GM18858 (cell line): ENCODE data around the gene ERC2.

Experiments used
- ATAC-seq: cut with Tn5 transposase; IDR thresholded peaks from one replicate; pipeline ENCODE4 v1.9.1; 2021; ENCODE audit not compliant: unreplicated experiment

Gene ERC2

DNA sequence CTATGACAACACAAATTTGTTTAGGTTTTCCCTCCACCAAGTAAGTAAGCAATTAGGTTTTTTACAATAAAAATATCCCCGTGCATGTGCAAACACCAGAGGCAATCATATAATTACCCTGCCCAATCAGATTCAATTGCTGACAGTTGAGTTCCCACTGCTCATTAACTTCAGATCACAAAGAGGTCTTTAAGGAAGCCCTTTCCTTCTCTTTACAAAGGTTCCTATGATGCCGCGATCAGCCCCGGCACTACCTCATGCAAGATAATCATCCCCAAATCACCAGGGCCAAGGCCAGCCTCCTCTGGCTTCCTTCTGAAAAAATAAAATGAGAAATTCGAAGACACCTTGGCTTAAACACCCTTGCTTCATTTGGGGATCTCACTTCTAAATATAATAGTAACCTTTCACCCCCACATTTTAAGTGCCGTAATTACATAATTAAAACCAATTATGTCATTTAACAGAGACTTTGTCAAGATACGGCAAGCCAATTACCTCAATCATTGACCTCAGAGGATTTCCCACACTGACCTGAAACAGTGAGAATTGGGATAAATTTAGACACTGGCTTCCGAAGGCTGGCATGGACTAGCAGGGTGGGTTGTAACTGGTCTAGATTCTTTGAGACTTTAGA is 859.8 kb downstream of the ERC2 start:
- ATAC-seq: no peak

DNA sequence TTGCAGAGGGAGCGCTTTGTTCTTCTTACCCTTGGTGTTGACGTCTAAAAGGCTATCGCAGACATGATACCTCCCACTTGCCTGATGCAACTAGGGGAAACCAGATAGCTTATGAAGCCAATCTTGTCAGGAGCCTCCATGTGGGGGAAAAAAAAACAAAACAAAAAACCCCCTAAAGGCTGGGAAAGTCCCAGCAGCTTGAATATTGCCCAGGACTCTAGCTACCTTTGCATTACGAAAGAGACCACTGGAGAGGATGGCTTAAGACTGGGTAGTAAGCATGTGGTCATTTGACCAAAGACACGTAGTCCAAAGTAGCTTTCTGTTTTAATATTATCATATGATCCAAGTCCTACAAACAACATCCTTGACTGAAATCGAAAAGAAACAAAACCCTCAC is 860.4 kb downstream of the ERC2 start:
- peak; percentile 87 for ATAC-seq

DNA sequence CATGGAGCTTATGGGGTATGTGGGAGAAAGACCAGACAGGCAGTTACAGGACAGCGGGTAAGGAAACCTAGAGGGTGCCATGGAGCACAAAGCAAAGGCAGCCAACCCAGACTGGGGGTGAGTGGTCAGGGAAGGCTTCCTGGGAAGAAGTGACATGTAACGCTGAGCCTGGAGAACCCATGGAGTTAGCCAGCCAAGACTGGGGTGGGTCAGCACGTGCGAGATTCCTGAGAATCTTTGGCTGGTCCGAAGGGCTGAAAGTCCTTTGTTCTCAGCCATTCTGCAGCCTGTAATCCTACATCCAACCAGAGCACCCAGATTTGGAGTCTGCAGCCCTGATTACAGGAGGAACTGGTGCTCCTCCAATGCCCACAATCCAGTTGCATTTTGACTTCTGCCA is 861.1 kb downstream of the ERC2 start:
- ATAC-seq: no peak

DNA sequence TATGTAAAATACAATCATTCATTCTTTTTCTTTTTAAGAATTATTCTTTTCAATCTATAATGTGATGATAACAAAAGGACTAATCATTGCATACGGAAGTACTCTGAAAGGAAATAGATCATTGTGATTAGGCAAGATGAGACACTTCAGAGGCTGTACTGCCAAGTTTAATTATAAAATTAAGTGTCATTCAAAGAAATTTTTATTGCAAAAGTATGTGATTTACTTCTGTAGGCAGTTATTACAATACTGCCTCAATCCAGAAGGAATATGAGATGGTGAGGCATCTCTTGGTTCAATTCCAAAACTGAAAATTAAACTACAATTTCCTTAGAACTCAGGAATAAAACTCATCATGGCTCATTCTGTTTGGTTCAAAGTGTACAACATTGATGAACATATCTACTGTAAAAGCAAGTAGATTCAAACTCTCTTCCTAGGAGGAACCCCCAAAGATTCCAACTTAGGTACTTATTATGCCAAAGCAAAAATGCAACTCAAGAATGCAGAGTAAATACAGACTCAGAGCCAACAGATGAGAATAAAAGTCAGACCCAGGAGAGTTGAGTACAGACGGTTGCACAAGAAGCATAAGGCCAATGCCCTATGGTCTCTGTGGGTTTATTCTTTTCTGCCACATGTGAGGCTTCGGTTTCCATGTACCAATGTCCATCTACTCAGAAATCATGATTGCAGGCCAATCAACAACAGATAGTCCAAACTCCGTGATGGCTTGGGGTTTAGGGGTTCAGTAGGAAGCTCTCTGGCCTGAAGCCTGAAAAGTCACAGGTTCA is 862.6 kb downstream of the ERC2 start:
- ATAC-seq: no peak

DNA sequence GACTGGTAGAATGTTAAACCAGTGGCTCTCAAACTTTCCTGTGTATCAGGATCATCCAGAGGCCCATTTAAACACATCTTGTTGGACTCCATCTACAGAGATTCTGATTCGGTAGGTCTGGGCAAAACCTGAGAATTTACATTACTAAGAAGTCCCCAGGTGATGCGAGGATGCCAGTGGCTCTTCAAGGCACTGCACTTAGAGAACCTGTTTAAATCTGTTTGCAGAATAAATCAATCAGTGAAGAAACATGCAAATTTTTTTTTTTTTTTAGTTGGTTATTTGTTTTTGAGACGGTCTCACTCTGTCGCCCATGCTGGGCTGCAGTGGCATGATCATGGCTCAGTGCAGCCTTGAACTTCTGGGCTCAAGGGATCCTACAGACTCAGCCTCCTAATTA is 863.4 kb downstream of the ERC2 start:
- ATAC-seq: no peak

DNA sequence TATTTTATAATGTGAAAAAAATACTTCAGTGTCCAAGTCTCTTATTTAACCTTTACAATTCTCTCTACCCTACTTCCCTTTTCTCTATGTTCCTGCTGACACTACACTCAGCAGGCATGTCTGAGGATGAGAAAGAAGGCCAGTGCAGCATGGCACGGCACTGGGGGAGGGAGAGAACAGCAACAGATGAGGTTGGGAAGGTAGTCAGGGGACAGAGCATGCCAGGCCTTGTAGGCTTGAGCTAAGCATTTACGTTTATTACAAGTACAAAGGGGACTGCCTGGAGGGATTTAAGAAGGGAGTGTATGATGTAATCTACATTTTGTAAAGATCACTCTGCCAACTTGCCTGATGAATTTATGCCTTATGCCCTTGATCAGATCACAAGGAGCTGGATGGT is 863.9 kb downstream of the ERC2 start:
- ATAC-seq: no peak

DNA sequence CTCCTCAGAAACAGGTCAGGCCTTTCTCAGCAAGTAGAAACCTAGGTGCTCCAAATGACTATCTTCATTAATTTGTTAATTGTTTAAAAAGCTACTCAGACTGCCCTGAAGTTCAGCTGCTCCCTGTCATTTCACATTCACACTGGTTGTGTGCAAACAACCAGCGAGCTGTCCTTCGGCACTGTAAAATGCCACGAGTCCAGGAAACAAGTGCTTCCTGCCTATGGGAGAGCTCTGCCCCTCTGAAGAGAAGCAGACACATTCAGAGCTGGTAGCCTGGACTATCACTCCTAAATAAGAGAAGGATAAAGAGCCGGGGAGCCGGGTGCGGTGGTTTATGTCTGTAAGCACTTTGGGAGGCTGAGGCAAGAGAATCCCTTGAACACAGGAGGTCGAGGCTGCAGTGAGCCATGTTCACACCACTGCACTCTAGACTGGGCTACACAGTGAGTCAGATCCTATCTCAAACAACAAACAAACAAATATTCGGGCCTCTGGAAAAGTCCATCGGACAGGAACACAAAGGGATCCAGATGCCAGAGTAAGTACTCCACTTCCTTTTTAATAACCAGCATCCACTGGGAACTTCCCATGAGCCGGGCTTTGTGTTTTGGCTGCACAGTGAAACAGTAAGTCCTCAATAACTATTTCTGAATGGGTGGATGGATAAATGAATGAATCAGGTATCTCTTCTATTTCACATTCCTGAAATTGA is 866.7 kb downstream of the ERC2 start:
- ATAC-seq: no peak

DNA sequence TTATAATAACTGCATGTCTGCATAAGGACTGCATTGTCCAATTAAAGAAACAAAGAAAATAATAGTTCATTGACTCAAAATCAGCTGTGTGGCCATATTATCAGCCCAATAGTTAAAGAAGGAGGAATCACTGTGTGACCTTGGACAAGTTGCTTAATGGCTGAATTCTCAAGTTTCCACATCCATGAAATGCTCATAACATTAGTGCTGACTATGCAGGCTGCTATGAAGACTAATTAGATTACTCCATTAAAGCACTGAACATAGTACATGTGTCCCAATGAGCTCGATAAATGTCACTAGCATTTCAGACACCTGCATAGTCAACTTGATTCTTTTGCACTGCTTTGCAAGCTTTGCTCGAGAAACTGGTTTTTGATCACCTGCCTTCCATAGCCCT is 870.0 kb downstream of the ERC2 start:
- no peak for ATAC-seq

DNA sequence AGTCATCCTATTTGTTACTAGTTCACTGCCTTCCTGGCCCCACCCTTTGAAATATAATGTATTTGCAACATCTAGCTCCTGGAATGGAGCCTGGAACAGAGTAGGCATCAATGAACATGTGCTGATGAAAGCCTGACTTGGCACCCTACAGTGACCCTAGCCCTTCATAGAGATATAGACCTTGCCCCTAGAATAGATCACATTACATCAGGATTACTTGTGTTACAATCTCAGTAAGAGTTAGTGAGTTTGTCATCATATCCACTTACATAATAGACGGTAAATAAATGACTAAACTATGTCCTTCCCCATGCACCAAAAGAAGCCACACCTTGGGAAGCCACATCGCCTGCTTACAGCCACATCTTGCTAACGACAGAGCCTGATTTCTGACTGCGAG is 870.6 kb downstream of the ERC2 start:
- no peak for ATAC-seq

DNA sequence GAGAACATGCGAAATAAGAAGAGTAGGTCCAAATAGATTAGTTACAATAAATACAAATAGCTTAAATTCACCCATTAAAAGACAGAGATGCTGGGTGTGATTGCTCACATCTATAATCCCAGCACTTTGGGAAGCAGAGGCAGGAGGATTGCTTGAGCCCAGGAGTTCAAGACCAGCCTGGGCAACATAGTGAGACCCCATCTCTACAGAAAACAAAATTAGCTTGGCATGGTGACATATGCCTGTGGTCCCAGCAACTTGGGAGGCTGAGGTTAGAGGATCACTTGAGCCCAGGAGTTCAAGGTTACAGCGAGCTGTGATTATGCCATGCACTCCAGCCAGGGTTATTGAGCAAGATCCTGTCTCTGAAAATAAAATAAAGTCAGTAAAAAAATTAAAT is 872.1 kb downstream of the ERC2 start:
- ATAC-seq: no peak

DNA sequence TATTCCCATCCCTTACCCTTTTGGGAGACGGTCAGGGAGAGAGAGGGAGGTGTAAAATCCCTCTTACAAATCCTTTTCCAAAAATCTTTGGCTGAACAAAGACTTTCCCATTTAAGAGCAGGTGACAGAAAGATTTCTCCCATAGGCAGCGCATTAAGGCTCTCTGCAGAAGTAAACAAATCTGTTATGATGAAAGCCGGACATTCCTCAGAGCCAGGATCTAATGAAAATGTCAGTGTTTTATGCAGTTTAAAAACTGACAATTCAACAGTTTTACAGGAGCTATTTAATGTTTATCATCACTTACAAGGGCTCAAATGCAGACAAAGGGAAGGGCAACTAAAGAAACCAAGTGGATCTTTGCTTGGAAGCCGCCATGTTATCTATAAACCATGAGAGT is 872.8 kb downstream of the ERC2 start:
- no peak for ATAC-seq

DNA sequence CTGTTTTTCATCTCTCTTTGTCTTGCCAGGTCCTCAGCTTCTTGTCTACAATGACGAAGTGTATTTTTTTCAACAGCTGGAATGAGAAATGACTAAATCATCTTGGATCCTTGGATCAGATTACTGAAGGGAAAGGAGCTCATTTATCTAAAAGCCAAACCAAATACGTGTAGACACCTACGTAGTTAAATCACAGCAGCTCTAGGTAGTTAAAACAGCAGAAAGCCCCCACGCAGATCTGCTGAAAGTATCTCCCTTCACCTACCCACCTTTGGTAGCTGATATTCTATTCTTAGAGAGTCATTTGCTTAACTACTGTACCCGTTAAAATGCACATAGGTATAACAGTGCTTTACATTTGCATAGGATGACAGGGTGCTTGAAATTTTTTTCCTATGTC is 875.7 kb downstream of the ERC2 start:
- ATAC-seq: no peak

DNA sequence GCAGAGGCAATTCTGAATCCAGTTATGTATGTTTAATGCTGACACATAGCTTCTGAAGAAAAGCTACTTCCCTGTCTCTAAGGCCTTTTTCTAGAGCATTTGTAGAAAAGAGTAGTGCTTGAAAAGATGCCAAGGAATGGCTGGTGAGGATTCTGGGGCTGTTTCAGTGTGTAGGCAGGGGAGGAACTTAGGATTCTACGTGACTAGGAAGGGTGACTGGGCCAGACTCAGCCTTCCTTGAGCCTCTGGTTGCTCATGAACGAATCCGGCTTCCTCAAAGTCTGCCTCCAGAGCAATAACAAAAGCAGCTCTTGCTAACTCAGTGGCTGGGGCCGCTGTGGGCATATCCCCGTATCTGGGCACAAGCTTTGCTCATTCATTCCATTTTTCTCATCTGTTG is 876.4 kb downstream of the ERC2 start:
- ATAC-seq: no peak

DNA sequence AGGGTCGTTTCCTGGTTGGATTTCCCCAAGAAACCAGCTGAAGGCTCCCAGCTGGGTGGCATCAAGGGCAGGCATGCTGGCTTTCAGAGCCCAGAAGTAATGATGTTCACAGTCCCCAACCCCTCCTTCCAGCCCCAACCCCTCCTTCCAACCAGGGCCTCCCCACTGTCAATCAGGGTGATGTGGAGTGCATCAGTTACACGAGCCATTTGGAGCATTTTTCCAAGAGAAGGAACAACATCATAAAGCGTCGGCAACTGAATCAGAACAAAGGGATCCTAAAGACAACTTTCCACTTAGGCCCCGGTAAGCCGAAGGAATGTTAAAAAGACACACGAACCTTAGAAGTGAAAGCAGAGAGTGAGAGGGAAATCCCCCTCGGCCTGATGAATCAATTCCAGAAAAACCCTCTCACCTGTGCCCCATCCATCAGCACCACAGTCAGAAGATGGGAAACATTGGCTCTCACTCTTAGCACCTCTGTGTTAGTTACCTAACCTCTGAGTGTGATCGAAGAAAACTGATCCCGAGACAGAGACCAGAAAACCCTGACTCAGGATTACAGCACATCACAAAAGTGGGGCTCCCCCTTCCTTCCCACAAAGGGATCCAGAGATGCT is 880.0 kb downstream of the ERC2 start:
- no peak for ATAC-seq

DNA sequence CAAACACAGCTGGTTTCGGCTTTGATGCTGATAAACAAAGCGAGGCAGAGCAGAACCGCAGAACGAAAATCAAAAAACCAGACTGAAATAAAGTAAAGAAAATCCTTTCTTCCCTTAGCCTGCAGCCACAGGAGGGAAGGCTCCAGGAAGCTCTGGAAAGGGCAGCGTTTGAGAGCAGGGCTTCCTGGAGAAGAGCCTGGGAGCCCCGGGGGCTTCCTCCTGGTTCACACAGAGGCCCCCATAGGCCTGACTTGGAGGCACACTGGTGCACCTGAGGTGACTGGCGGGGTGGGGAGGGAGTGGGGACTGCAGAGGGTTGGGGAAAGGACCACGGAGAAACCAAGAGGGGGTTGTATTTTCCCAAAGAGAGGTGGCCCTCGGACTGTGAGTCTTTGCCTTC is 882.4 kb downstream of the ERC2 start:
- no peak for ATAC-seq

DNA sequence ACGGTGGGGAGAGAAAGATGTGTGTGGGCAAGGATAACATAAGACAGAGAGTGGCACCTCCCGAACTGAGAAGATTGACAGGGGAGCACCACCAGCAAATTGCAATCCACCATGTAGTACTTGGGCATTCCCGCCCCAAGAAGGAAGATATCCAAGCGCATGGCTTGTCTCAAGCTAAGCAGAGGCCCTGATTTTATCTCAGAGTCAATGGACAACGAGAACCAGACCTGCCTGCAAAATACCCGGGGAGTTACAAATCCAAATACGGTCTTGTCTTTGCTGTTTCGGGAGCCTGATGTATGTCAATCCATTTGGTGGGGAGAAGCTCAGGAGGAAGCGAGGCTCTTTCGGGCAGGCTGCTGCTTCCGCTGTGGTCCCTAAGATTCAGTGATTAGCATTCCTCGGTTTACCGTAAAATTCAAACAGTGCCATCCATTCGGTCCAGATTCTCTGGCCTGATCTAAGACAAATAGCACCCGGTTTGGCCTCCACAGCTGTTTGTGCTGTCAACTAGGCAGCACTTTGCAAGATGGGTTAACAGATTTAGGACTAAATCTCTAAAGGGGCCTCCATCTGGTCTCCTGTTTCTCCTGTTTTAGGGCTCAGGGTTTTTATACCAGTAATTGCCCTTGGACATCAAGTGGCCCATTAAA is 883.4 kb downstream of the ERC2 start:
- no peak for ATAC-seq

DNA sequence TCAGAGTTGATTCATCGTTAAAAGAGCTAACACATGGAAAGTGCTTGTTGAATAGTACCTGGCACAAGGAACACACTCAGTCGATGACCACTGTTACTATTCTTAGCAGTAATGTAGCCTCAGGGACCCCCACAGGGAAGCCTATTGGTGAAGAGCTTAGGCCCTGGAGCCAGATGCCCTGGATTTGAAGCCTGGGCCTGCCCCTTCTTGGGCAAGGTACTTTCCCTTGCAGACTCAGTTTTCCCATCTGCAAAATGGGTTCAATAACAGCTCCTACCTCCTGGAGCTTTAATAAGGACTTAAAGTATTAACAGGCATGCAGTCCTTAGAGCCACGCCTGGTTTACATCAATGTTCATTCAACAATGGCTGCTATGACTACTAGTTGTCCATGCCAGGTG is 884.2 kb downstream of the ERC2 start:
- ATAC-seq: no peak

DNA sequence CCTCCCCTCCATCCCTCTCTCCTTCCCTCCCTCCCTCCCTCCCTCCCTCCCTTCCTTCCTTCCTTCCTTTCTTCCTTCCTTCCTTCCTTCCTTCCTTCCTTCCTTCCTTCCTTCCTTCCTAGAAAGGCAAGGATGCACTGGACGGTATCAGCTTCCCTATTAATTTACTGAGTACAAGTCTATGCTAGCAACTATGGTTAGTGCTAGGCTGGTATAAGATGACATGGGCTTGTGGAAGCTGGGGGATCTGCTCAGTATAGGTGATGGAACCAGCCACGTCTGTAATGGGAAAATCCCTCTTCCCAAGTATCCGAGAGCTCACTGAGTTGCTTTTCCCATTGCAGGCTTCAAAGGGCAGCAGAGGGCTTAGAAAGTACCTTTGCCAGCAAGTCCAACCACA is 884.8 kb downstream of the ERC2 start:
- no peak for ATAC-seq

DNA sequence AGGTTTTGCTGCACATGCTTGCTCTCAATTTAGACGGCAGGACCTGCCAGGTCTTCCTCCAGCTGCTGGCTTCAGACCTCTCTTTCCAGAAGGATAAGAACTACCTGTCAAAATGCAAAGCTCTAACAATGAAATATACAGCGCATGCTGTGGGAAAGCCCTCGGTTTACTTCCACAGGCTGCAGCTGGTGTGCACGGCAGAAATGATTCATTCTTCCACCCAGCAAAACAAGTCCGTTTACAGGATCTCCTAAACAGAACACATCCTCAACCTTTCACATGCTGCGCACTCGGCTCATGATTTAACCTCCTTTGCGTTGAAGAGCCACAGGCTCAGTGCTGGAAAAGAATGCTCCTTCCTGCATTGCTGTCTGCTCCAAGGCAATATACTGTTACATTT is 888.8 kb downstream of the ERC2 start:
- no peak for ATAC-seq

DNA sequence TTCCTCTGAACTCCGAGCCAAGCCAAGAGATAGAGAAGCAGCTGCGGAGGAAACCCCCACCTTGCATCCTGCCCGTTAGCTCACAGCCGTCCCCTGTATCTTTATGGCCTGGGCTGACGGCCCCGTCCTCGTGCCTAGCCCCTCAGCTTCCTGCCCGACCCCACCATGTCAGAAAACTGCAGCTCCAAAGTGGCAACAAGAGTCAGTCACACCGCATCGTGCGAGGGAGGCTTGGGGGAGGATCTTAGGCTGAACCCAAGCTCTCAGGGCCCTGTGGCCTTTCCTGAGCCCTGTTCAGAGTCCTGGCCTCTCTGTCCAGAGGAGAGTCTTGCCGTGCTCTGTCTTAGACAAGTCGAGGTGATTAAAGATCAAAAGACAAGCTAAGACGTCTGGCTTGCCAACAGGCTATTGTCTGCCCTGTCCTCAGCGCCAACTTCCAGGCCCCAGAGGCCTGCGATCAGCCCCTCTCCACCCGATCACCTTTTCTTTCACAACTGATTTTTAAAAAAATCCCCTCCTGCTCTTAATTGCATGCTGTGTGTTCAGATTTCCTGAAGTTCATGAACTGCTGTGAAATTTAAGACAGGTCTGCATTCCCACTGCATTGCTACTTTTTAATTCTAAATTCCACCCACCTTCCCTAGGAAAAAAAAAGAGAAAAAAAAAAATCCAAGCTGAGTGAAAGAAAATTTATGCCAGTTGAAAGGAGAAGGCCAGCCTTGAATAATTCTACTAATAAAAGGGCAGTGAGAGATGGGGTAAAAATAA is 891.5 kb downstream of the ERC2 start:
- no peak for ATAC-seq

DNA sequence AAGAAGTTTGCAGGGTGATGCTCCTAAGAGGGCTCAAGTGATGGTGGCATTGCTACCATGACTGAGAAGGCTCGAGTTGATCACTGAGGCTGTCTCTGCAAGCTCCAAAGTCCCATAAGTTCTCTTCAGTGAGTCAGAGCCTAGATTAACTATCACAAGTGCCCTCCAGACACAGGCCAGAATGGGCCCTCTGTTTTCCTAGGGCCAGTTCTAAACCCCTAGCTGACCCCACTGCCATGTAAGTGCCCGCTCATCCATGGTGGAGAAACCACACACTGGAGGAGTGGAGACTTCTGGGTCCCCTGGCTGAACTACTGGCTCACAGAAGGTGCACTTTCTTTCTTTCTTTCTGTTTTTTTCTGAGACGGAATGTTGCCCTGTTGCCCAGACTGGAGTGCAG is 893.6 kb downstream of the ERC2 start:
- no peak for ATAC-seq
